HK-2 (cell line): Measurements from ENCODE around the gene NDST4.
"Not testable (repeated sequence)": the region's sequence is repeated elsewhere in the genome, so short reads cannot be mapped to it uniquely, and the experiment has no call there.

ENCODE experiments used
- DNase-seq: peaks from one replicate; pipeline ENCODE4 v3.0.0-alpha.2; 2018; ENCODE audit not compliant: unreplicated experiment

The NDST4 gene

DNA sequence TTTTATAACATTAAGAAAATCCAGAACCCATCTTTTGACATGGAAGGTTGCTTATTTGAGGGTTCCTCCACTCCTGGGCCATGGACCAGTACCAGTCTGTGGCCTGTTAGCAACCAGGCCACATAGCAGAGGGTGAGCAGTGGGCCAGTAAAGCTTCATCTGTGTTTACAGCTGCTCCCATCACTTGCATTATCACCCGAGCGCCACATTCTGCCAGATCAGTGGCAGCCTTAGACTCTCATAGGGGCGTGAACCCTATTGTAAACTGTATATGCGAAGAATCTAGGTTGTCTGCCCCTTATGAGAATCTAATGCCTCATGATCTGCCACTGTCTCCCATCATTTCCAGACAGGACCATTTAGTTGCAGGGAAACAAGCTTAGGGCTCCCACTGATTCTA is 58.6 kb downstream of the NDST4 start:
- no peak for DNase-seq

DNA sequence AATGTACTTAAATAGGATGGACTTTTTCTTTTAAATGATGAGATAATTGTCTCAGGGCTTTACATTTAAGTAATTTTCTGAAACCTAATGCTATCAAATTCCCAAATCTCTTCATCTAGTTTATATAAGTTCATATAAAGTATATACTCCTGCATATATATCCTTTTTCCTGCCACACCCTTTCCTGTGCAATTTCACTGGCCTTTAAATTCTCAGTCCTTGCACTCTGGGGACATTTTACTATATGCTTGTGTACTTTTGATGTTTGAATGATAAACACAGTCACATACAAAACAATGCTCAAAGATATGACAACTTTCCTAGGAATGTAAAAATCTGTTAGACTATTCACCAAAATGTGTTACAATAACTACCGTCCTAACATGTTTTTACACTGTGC is 60.1 kb downstream of the NDST4 start:
- DNase-seq, result no peak

DNA sequence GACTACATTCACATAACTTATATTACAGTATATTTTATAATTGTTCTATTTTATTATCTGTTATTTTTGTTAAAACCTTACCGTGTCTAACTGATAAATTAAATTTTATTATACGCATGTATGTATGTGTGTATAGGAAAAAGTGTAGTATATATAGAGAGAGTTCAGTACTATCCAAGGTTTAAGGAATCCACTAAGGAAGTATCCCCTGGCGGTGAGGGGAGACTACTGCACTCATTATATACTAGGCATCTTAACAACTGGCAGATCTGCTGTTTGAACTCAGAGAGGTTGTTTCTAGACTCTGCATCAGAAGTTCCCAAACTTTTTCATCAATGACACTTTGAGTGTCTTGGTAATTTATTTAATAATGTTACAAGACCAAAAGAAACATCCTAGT is 70.9 kb downstream of the NDST4 start:
- no peak for DNase-seq

DNA sequence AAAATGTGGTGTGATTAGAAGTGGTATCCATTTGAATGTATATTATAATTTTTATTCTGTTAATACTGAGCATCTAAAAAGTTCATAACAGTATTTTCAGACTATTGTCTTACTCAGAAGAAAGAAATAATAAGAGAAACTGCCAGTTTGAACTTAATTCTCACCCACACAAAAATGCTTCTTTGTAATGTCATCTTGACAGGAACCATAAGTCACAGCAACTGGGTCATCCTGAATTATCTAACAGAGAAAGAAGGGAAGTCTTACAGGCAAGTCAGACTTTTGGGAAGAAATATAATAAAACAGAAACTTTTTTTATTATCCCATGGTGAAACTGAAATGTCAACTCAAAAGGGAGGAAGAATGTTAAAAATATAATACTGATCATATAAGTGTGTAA is 83.1 kb downstream of the NDST4 start:
- no peak for DNase-seq

DNA sequence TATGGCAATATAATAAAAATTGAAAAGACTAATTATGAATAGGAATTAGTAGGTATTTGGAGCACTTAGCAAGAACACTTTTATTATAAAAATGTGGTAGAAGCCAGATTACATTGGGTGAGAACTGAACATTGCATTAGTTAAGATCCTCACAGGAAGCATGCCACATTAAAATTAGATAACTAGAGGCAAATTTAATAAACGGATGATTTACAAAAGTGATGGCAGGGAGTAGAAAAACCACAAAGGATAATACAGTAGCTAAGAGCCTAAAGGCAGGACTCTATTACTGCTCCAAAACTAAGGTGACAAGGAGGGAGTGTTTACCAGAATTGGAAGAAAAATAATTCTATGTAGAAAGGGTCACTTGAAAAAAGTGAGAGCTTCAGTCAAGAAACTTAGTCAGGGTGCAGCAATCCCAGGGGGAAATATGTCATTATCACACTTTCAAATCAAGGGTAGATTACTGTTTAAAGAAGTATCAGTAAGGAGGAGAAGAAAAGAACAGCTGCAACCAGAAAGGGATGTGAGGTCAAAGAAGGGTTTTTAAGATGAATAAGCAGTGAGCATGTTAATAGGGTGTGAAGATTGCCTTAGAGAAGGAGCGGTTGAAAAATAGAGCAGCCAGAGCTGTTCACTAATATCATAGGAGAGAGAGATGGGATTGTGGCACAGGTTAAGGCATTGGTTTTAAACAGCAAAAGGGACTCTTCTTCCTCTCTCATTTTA is 84.6 kb downstream of the NDST4 start:
- DNase-seq, result no peak

DNA sequence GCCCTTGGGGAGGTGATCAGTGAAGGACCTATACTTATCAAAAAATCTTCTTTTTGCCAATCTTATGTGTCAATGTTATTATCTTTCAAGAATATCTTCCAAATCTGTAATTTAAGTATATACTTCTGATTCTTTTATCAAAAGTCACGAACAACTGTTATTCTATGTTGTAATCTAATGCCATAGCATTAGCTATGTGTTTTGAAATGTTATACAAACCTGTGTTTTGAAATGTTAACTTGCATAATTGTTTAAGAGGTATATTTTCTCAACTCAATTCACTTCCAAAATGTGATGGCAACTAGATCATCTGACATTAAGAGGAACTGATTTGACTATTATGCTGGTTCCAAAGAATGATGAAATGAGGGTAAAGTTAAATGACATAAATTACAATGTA is 113.5 kb downstream of the NDST4 start:
- DNase-seq, result no peak

DNA sequence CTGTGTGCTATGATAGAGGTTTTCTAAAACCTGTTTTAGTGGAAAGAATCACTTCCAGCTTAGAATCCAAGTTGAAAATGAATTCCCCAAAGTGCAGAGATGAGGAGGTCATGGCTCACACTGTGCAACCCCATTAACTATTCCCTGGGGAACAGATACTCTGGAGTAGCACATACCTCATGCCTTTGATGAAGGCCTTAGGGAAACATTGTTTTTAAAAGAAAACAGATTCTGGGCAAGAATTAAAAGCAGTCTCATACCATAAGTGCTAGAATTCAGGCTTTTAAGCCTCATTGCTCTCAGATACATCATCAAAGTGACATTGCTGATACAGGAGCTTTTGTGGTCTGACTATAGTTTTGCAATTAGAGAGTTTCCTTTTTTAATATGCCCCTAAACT is 115.1 kb downstream of the NDST4 start:
- DNase-seq, result no peak

DNA sequence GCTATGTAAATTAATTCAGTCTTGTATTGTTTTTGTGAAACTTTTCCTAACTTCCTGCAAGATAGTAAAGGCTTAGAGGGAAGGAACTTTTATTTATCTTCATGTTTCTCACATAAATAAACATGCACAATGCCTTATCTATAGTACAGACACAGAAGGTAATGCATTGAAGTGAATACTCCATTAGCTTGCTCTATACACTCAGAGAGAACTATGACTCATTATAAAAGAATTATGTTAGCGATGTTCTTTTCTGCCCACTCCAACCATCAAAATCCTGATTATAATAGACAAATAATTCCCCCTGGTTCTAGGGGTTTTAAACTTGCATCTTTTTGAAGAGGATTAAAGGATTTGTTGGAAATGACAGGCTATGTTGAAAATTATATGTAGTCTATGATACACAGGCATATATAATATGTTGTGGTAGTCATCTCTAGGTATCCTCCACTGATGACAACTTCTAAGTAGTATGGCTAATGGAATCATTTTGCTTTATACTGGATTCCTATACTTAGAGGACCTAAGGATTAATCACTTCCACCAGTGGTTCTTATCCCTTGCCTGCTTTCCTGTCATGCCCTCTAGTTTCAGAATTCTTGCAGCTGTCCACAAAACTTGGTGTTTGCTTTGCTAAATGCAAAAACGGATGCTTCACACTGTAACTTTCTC is 115.7 kb downstream of the NDST4 start:
- no peak for DNase-seq

DNA sequence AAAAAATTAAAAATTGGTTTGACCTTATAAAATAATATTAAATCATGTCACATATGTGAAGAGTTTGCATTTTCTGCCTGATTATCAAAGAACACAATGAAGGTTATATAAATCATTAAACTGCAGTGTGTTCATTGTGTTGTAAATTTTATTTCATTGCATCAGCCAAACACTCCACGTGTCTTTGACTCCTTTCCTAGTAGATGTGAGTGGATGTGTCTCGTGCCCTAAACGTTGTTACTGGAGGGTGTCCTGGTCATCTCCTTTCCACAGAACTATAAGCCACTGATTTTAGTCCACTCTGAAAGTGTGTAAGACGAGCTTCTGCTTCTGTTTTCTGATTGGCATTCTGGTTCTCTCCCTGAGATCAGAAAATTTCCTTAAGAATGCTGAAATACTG is 127.3 kb downstream of the NDST4 start:
- DNase-seq, result no peak

DNA sequence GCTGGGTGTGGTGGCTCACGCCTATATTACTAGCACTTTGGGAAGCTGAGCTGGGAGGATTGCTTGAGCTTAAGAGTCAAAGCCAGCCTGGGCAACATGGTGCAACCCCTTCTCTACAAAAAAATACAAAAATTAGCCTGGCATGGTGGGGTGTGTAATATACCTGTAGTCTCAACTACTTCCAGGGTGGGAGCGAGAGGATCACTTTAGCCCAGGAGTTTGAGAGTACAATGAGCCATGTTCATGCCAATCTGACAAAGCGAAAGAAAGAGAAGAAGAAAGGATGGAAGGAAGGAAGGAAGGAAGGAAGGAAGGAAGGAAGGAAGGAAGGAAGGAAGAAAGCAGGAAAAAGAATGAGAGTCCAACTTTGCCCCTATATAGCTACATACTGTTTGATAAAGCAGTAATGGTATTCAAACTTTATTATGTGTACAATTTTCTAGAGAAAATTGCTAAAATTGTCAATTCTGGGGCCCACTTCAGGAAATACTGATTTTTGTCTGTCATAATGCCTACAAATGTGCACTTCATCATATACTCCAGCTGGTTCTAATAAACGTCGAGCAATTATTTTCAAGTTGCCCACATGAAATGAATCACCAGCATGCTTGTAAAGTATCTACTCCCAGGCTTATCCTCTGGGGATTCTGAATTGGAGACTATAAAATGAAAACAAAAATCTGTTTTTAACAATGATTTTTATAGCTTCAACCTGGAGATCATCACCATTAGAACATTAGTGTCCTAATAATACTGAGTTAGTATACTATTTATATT is 132.3 kb downstream of the NDST4 start:
- DNase-seq, result no peak

DNA sequence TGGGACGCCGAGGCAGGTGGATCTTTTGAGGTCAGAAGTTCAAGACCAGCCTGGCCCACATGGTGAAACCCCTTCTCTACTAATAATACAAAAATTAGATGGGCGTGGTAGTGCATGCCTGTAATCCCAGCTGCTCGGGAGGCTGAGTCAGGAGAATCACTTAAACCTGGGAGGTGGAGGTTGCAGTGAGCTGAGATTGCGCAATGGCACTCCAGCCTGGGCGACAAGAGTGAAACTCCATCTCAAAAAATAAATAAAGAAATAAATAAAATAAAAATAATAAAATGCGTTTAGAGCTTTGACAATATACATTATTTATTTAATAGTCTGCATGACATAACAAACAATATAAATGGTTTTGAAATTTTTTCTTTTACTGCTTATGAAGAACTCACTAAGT is 133.0 kb downstream of the NDST4 start:
- not testable (repeated sequence) for DNase-seq

DNA sequence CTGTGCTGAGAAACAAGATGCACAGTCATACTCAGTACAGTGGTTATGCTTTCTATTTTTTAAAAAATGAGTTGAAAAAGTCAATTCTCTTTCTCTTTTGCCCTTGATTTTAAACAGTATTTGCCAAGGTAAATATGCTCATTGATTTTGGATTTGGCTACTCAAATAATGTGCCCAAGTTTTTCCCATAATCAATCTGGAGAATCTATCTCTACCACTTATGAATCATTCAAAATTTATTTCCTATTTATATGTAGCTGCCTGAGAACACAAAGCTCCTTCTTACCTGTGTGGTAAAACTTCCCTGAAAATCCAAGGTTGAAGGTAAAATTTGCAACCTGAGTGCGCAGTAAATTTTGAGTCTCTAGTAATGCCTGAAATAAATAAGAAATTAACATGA is 136.5 kb downstream of the NDST4 start:
- DNase-seq, result no peak

DNA sequence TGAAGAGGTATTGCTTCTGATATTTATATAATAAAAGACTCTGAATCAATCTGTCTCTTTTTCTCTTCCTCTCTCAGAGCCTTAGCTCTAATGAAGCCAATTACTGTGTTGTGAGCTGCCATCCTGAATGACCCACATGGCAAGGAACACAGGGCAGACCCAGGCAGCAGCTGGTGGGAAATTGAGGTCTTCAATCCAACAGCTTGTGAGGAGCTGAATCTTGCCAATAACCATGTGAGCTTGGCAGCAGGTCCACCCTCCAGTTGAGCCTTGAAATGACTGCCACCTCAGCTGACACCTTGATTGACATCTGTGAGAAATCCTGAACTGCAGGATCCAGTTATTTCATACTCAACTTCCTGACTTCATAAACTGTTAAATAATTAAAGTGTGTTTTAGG is 149.4 kb downstream of the NDST4 start:
- no peak for DNase-seq

DNA sequence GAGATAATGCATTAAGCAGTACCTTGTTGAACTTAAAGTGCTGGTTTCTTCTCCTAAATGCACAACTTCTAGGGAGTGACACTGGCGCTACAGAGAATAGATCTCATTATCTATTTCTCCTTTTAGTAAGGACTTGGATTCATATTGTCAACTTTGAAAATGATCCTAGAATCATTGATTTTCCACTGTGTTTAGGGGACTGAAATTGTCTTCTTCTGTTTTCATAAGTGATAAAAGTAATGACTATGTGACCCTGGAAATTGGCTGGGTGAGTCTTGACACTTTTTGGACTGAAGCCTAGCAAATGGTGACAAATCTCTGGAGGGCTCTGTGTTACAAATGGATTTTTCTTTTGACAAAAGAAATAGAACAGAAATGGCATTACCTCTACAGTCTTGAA is 167.8 kb downstream of the NDST4 start:
- no peak for DNase-seq

DNA sequence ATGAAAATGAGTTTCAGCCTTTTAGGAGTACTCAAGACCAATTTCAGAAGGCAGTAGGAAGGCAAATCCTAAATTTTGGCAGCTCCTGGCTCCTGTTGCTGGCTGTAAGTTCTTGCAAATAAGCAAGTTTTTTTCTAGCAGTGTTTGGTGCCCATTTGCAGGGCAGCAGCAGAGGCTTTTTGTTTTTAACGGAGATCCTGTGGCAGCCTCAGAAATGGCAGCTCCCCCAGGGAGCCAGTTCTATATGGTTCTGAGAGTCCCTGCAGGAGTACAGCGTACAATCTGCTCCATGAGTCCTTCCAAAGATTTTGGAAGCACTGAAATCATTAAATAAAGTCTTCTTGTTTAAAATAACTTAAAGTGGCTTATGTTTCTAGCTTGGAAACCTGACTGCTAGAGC is 171.9 kb downstream of the NDST4 start:
- no peak for DNase-seq

DNA sequence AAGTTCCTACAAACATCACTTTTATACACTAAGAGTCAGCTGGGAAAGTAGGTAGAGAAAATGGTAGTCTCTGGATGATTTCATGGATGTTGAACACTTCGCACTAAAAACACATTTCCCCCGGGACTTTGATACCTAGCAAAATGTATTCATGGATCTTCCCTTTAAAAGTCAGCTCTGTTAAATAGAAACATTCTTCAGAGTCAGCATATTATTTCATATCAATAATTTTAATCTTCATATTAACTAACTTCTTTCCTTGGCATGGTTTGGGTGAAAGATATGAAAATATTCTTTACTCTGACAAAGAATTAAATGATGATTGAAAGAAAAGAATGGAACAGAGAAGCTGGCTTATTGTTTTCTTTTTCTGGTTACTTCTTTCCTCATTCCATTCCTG is 185.5 kb downstream of the NDST4 start:
- DNase-seq, result no peak

DNA sequence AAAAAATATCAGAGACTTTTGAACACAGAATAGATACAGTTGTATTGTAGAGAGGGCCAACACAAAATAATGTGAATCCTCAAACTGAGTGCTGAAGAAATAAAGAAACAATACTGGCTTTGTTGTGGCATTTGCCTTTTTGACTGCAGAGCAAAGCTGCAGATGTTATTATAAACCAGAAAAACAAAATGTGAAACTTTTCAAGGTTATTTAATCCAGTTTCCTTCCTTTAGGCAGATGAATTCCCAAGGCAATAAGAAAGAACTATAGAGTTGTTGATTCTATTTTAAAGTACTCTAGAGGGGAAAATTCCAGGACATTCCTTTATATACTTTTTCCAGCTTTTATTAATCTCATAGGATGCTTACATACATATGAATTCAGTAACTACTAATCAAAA is 186.8 kb downstream of the NDST4 start:
- DNase-seq, result no peak

DNA sequence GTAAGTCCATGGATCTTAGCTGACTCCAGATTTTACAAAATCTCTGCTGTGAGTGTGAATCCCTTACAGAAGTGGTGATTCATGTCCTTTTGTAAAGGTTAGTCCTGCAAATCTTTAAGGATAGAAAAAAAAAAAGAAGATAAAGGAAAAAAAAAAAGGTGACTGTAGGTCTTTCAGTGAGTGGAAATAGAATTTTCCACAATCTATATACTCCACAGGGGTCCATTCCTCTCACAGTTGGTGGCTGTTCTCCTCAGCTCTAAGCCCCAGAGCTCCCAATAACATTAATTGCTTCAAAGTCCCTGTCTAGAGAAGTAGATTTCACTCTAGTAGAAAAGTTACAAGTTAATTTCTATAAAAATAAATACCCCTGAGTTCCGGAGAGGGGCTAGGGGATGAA is 189.1 kb downstream of the NDST4 start:
- DNase-seq, result no peak

DNA sequence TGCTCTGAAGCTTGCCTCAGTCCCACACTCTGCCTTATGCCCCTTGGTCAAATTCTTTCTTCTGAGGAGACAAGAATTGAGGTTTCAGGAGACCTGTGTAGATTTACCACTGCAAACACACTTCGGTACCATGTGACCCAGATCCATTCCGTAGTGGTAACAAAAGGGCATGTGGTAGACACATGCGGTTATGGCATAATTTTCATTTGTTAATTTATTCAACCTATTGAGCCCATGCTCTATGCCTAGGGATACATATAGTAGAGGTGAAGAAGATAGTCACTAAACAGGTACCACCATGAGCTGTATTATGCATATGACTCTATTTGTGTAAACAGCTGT is 190.9 kb downstream of the NDST4 start:
- no peak for DNase-seq

DNA sequence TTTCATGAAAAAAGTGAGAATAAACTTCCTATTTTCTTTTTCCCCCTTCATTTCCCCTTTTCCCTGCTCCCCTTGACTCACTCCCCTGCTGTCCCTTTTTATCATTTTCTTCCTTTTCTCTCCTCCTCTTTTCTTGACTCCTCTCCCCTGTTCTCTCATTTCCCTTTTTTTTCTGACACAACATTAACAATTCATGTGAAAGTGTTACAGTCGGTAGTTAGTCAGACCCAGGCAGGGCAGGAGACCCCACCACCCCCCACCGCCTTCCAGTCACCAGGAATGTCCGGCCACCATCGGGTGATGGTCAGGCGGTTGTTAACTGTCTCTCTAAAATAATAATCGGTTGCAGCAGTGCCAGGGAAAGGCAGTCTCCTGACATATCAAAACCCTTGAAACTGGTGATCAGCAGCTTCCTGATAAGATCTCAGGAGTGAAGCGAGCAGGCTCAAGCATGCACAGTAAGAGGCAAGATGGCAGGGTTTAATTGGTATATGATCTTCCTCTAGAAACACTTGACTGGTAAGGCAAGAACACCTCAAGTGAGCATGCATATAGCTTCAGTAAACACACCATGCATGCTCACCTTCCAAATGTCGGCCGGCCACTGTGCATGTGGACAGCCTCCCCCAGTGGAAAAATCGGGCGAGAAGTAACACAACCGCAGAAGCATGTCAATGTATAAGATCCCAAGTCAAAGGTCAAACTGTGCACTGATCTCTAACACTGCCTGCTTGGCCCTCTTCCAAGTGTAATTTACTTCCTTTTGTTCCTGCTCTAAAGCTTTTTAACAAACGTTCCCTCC is 191.4 kb downstream of the NDST4 start:
- DNase-seq, result no peak

DNA sequence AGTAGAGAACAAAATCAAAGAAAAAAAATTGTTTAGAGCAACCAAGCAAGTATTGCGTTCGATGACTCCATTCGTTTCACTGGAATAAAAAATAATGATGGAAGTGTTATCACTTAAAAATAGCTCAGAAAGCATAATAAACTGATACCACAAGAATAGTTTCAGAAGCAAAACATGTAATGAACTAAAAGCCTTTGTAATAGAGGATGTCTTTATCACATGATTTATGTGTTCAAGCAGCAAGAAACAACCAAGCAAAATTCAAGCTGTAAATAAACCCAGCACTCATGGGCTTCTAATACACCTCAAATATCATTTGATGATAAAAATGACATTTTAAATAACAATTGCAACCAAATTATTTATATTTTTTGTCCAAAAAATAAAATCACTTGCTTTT is 192.2 kb downstream of the NDST4 start:
- DNase-seq, result no peak

DNA sequence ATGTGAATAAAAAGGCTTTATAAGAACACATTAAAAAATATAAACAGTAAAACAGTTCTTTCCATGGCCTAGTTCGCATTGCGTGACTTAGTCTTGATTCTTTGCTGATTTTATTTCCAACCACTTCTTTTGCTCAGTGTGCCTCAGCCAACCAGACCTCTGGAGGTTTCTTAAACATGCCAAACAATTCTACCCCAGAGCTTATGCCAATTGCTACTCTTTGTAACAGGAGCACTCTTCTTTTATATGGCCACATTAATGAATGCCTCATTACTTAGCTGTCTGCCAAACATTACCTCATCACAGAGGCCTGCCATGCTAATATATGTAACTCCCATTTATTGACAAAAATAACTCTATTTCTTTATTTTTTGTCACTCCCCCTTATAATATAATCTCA is 202.3 kb downstream of the NDST4 start:
- DNase-seq, result no peak
